CD4-positive, CD25-positive, alpha-beta regulatory T cell (primary cell): Measurements from ENCODE around the gene MUC6. TPM values are rescaled to one million over a fixed set of nuclear protein-coding genes. Genes with fewer than 3 reads are reported as not detected.

ENCODE experiments used
- ATAC-seq, 2 donors: fragments of 150-1000 bp; cut with Tn5 transposase; one replicate each; pipeline ENCODE4 v1.10.0; 2021; ENCODE audit warnings: low read depth in 2 of 2, moderate number of reproducible peaks in 2 of 2, moderate library complexity in 1 of 2
- DNase-seq, 3 donors: peaks; one replicate each; pipeline versions ENCODE4 v3.0.0 to v3.0.0-alpha.2; 2012 to 2022; ENCODE audit warnings: mixed read lengths in 1 of 3
- H3K27ac ChIP-seq: one replicate; pipeline ENCODE4 v1.7.0; 2013; ENCODE audit warnings: mild to moderate bottlenecking, low read length; ENCODE audit not compliant: insufficient read depth, poor library complexity, severe bottlenecking
- H3K27me3 ChIP-seq: one replicate; pipeline ENCODE4 v1.7.0; 2013; ENCODE audit warnings: low read length; ENCODE audit not compliant: control insufficient read depth, insufficient read depth
- H3K36me3 ChIP-seq: one replicate; pipeline ENCODE4 v1.7.0; 2013; ENCODE audit warnings: mild to moderate bottlenecking, low read length, moderate library complexity; ENCODE audit not compliant: control insufficient read depth, insufficient read depth
- H3K4me1 ChIP-seq: 2 replicates; pipeline ENCODE4 v1.7.0; 2013; ENCODE audit warnings: mild to moderate bottlenecking, low read length; ENCODE audit not compliant: insufficient read depth, control insufficient read depth, poor library complexity, severe bottlenecking
- H3K4me3 ChIP-seq: one replicate; pipeline ENCODE4 v1.7.0; 2013; ENCODE audit warnings: low read depth, mild to moderate bottlenecking, low read length, moderate library complexity
- H3K9me3 ChIP-seq, 2 experiments: 1 replicate in 1 of 2; 2 replicates in 1 of 2; pipeline ENCODE4 v1.7.0; 2013; ENCODE audit warnings: low read length in 2 of 2, mild to moderate bottlenecking in 1 of 2, moderate library complexity in 1 of 2; ENCODE audit not compliant: control insufficient read depth in 2 of 2
- H3K27ac Mint-ChIP-seq, 3 donors: one replicate each; pipeline ENCODE4 v1.8.0; 2020 to 2022; ENCODE audit warnings: mild to moderate bottlenecking in 3 of 3, mixed read lengths in 3 of 3, moderate library complexity in 2 of 3
- H3K27me3 Mint-ChIP-seq: one replicate; pipeline ENCODE4 v1.8.0; 2022; ENCODE audit warnings: mild to moderate bottlenecking, mixed read lengths
- H3K36me3 Mint-ChIP-seq: one replicate; pipeline ENCODE4 v1.8.0; 2020; ENCODE audit warnings: mixed read lengths
- H3K4me1 Mint-ChIP-seq, 4 donors: one replicate each; pipeline ENCODE4 v1.8.0; 2020 to 2022; ENCODE audit warnings: mixed read lengths in 4 of 4, mild to moderate bottlenecking in 1 of 4
- H3K4me3 Mint-ChIP-seq, 4 donors: one replicate each; pipeline ENCODE4 v1.8.0; 2020 to 2022; ENCODE audit warnings: mild to moderate bottlenecking in 4 of 4, mixed read lengths in 4 of 4, moderate library complexity in 3 of 4
- H3K9me3 Mint-ChIP-seq, 7 donors: one replicate each; pipeline ENCODE4 v1.8.0; 2020 to 2022; ENCODE audit warnings: mixed read lengths in 7 of 7, mild to moderate bottlenecking in 3 of 7, moderate library complexity in 2 of 7
- polyA plus RNA-seq, 4 donors: library from polyadenylated mRNA; unstranded; fragments of 300-500 nt; fragmentation: Illumina TruSeq; gene quantifications; one replicate each; pipeline ENCODE4 v1.2.3, GENCODE V29; 2021
- total RNA-seq: library from RNA; stranded (reverse); gene quantifications from one replicate; pipeline ENCODE4 v1.2.3, GENCODE V29; 2022

MUC6 gene
- total and polyA plus RNA-seq, 5 donors from 2014 or later = 0.23 TPM; not detected in 4

DNA sequence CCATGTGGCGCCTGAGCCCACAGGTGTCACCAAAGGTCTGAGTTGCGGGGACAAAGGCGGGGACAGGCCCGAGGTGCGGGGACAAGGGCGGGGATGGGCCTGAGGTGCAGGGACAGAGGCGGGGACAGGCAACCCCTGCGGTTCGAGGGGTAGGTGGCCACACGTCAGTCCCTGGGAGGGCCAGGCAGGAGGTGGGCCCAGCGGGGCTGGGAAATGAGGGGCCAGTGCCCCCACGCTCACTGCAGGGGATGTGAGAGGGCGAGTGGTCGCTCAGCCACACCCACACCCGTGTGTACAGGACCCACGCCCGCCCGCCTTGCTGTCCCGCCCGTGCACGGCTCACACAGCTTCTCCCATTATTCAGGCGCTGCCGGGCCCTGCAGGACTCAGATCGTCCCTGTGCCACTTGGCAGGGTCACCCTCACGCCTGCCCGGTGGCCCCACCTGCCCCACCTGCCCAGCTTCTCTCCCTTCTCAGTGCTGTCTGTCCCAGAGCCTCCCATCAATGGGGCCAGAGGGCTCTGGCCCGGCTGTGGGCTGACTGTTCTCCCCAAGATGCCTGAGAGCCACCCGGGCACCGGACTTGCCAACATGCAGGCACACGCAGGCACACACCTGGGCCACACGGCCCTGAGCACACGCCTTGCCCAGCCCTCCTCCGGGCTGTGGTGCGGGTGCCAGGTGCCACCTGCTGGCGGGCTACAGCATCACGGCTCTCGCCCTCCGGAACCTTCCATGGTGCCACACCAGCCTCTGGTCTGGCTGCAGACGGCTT is 14.2 kb upstream of the MUC6 start:
- Mint-ChIP-seq H3K4me3 (no peak overlapping the region), H3K36me3 (no peaks in the 10 kb centered on the region), H3K9me3 (peaks cover 0 to 3% (median 0%) of the 10 kb centered on the region in 7 donors), H3K4me1 (peaks cover 0 to 2% (median 0%) of the 10 kb centered on the region in 4 donors), H3K27ac (no peak overlapping the region), H3K27me3 (peaks cover 15% of the 10 kb centered on the region)
- H3K36me3 ChIP-seq = no peaks in the 10 kb centered on the region
- ATAC-seq (peak; percentile 86 to 89), DNase-seq (peak; percentile 50 to 74 (median 70))
- no peak overlapping the region for H3K4me3 ChIP-seq
- no peak overlapping the region for H3K27ac ChIP-seq
- peaks cover 5% of the 10 kb centered on the region for H3K4me1 ChIP-seq
- H3K27me3 ChIP-seq = no peaks in the 10 kb centered on the region
- no peaks in the 10 kb centered on the region for H3K9me3 ChIP-seq

DNA sequence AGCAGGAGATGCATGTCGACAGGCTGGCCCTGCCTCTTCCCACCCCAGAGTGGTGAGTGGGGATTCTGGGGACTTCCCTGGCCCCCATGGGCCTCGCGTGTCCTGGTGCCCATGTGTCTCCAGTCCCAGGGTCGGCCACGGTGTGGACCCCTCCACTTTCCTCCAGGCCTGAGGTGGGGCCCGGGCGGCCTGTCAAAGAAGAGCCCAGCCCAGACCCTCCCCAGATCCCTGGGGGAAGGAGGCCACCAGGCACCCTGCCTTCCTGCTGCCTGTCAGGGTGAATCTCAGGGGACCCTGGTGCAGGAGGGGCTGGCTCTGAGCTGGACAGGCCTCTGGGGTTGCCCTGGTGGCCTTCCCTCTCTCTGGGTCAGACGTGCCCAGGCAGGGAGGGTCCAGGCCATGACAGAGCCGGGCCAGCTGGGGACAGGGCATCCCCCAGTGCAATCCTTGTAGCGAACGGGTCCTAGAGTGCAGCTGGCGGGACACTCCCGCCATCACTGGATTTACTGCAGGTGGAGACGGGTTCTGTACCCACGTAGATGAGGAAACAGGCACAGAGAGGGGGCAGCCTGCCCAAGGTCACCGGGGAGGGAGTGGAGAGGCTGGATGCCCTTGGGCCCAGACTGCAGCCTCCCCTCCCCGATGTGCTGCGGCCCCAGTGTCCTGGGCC is 13.5 kb upstream of the MUC6 start:
- DNase-seq = no peak
- H3K4me1 Mint-ChIP-seq = peaks cover 0 to 2% (median 0%) of the 10 kb centered on the region in 4 donors
- Histone ChIP-seq H3K36me3 (no peaks in the 10 kb centered on the region), H3K27ac (no peak overlapping the region), H3K4me1 (peaks cover 5% of the 10 kb centered on the region), H3K9me3 (no peaks in the 10 kb centered on the region), H3K4me3 (no peak overlapping the region), H3K27me3 (no peaks in the 10 kb centered on the region)
- no peak overlapping the region for H3K4me3 Mint-ChIP-seq
- no peak overlapping the region for H3K27ac Mint-ChIP-seq
- ATAC-seq = no peak
- H3K27me3 Mint-ChIP-seq = peaks cover 15% of the 10 kb centered on the region
- no peaks in the 10 kb centered on the region for H3K36me3 Mint-ChIP-seq
- H3K9me3 Mint-ChIP-seq = peaks cover 0 to 3% (median 0%) of the 10 kb centered on the region in 7 donors

GRCh38 chr11:1049431-1049891 is 12.9 kb upstream of the MUC6 start:
- no peak overlapping the region for H3K4me3 Mint-ChIP-seq
- H3K4me3 ChIP-seq = no peak overlapping the region
- H3K27ac Mint-ChIP-seq = peak overlapping the region in 1 of 3 donors; percentile 5
- H3K27me3 Mint-ChIP-seq = peaks cover 15% of the 10 kb centered on the region
- no peak for ATAC-seq
- H3K4me1 ChIP-seq = peaks cover 5% of the 10 kb centered on the region
- H3K36me3 Mint-ChIP-seq = no peaks in the 10 kb centered on the region
- no peak overlapping the region for H3K27ac ChIP-seq
- no peak for DNase-seq
- no peaks in the 10 kb centered on the region for H3K27me3 ChIP-seq
- peaks cover 0 to 2% (median 0%) of the 10 kb centered on the region in 4 donors for H3K4me1 Mint-ChIP-seq
- H3K9me3 Mint-ChIP-seq = peaks cover 0 to 3% (median 0%) of the 10 kb centered on the region in 7 donors
- no peaks in the 10 kb centered on the region for H3K36me3 ChIP-seq
- no peaks in the 10 kb centered on the region for H3K9me3 ChIP-seq

- H3K9me3 ChIP-seq = no peaks in the 10 kb centered on the region
- ATAC-seq = no peak
- H3K9me3 Mint-ChIP-seq = peaks cover 0 to 3% (median 0%) of the 10 kb centered on the region in 7 donors
- no peaks in the 10 kb centered on the region for H3K36me3 ChIP-seq
- no peak overlapping the region for H3K27ac Mint-ChIP-seq
- H3K36me3 Mint-ChIP-seq = no peaks in the 10 kb centered on the region
- no peak for DNase-seq
- H3K4me3 ChIP-seq = no peak overlapping the region
- H3K27me3 ChIP-seq = no peaks in the 10 kb centered on the region
- H3K4me1 Mint-ChIP-seq = peaks cover 0 to 2% (median 0%) of the 10 kb centered on the region in 4 donors
- H3K27ac ChIP-seq = no peak overlapping the region
- H3K4me1 ChIP-seq = peaks cover 5% of the 10 kb centered on the region
- no peak overlapping the region for H3K4me3 Mint-ChIP-seq
- H3K27me3 Mint-ChIP-seq = peaks cover 15% of the 10 kb centered on the region
Observed at GRCh38 chr11:1049071-1049405, 12.5 kb upstream of the MUC6 start.

DNA sequence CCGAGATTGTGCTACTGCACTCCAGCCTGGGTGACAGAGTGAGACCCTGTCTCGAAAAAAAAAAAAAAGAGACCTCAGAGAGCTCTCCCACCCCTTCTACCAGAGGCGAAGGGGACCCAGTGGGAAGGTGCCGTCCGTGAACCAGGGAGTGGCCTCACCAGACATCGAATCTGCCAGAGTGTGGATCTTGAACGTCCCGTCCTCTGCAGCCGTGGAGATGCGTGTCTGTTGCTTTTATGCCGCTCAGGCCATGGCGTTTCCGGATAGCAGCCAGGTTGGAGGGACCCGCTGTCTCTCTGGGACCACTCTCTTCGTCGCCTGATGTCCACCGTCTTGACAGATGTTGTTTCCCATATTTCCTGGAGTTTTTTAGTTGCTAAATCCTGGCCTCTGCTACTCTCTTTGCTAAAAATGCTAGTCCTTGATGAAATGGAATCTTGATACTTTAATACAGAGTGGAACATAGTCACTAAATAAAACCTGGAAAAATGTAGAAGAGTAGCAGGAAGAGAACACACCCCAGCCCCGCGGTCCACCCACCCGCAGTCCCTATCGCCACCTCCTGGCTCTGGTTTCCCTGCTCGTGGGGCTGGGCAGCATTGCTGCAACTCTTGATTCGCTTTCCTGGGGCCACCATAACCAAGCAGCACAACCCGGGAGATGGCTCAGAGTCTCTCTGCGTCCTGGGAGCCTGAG is 12.0 kb upstream of the MUC6 start:
- H3K4me3 ChIP-seq = no peak overlapping the region
- no peak overlapping the region for H3K27ac Mint-ChIP-seq
- peaks cover 0 to 3% (median 0%) of the 10 kb centered on the region in 7 donors for H3K9me3 Mint-ChIP-seq
- H3K36me3 ChIP-seq = no peaks in the 10 kb centered on the region
- H3K27ac ChIP-seq = no peak overlapping the region
- peaks cover 15% of the 10 kb centered on the region for H3K27me3 Mint-ChIP-seq
- ATAC-seq (no peak), DNase-seq (no peak)
- peaks cover 0 to 2% (median 0%) of the 10 kb centered on the region in 4 donors for H3K4me1 Mint-ChIP-seq
- no peaks in the 10 kb centered on the region for H3K36me3 Mint-ChIP-seq
- H3K9me3 ChIP-seq = no peaks in the 10 kb centered on the region
- no peak overlapping the region for H3K4me3 Mint-ChIP-seq
- H3K4me1 ChIP-seq = peaks cover 5% of the 10 kb centered on the region
- H3K27me3 ChIP-seq = no peaks in the 10 kb centered on the region

- H3K27ac ChIP-seq = no peak overlapping the region
- no peaks in the 10 kb centered on the region for H3K9me3 ChIP-seq
- Mint-ChIP-seq H3K4me1 (peaks cover 0 to 2% (median 0%) of the 10 kb centered on the region in 4 donors), H3K27ac (no peak overlapping the region), H3K9me3 (peaks cover 0 to 3% (median 0%) of the 10 kb centered on the region in 7 donors), H3K4me3 (peak overlapping the region in 1 of 4 donors; percentile 32), H3K27me3 (peaks cover 15% of the 10 kb centered on the region), H3K36me3 (no peaks in the 10 kb centered on the region)
- ATAC-seq = no peak
- H3K27me3 ChIP-seq = no peaks in the 10 kb centered on the region
- H3K4me1 ChIP-seq = peaks cover 5% of the 10 kb centered on the region
- DNase-seq = no peak
- H3K4me3 ChIP-seq = no peak overlapping the region
- no peaks in the 10 kb centered on the region for H3K36me3 ChIP-seq
Observed at GRCh38 chr11:1047595-1048156, 11.2 kb upstream of the MUC6 start.

- Histone ChIP-seq H3K36me3 (no peaks in the 10 kb centered on the region), H3K4me1 (no peaks in the 10 kb centered on the region), H3K4me3 (no peak overlapping the region), H3K27me3 (no peaks in the 10 kb centered on the region), H3K27ac (no peak overlapping the region), H3K9me3 (no peaks in the 10 kb centered on the region)
- Mint-ChIP-seq H3K9me3 (peaks cover 0 to 3% (median 0%) of the 10 kb centered on the region in 7 donors), H3K4me3 (no peak overlapping the region), H3K4me1 (peaks cover 0 to 2% (median 0%) of the 10 kb centered on the region in 4 donors), H3K27me3 (peaks cover 15% of the 10 kb centered on the region), H3K27ac (no peak overlapping the region), H3K36me3 (no peaks in the 10 kb centered on the region)
- DNase-seq (no peak), ATAC-seq (no peak)
Observed at GRCh38 chr11:1044160-1044559, 7.6 kb upstream of the MUC6 start.
